Rectal smooth muscle tissue (tissue), 1 donor: ENCODE measurements around the gene PDE8B.

Experiments
- H3K27ac ChIP-seq: one replicate; pipeline ENCODE4 v1.7.0; 2013; ENCODE audit warnings: low read depth, low read length, inconsistent platforms
- H3K27me3 ChIP-seq: one replicate; pipeline ENCODE4 v1.7.0; 2013; ENCODE audit warnings: low read length; ENCODE audit not compliant: control insufficient read depth, insufficient read depth
- H3K36me3 ChIP-seq: one replicate; pipeline ENCODE4 v1.7.0; 2013; ENCODE audit warnings: low read length; ENCODE audit not compliant: control insufficient read depth, insufficient read depth
- H3K4me1 ChIP-seq: one replicate; pipeline ENCODE4 v1.7.0; 2013; ENCODE audit warnings: low read length; ENCODE audit not compliant: control insufficient read depth, insufficient read depth
- H3K4me3 ChIP-seq: one replicate; pipeline ENCODE4 v1.7.0; 2013; ENCODE audit warnings: low read length
- H3K9ac ChIP-seq: one replicate; pipeline ENCODE4 v1.7.0; 2013; ENCODE audit warnings: low read length

Gene PDE8B

GRCh38 chr5:77397686-77398292, 187.3 kb downstream of the PDE8B start:
- no peaks in the 10 kb centered on the region for H3K36me3 ChIP-seq
- no peak overlapping the region for H3K4me3 ChIP-seq
- no peaks in the 10 kb centered on the region for H3K4me1 ChIP-seq
- no peaks in the 10 kb centered on the region for H3K27me3 ChIP-seq
- H3K9ac ChIP-seq, result no peak overlapping the region
- no peak overlapping the region for H3K27ac ChIP-seq

DNA sequence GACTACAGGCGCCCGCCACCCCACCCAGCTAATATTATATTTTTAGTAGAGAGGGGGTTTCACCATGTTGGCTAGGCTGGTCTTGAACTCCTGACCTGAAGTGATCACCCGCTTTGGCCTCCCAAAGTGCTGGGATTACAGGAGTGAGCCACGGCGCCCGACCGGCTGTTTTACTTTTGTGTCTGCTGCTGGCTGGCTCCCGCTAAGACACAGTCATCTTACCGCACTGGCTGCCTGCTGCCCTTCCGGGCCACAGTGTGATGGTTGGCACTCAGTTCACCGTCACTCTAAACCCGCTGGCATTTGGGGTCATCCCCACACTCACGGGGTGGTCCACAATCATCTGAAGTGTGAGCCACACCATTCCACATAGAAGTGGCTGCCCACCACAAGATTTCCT, 188.0 kb downstream of the PDE8B start:
- Histone ChIP-seq H3K27me3 (no peaks in the 10 kb centered on the region), H3K4me3 (no peak overlapping the region), H3K9ac (no peak overlapping the region), H3K36me3 (no peaks in the 10 kb centered on the region), H3K4me1 (no peaks in the 10 kb centered on the region), H3K27ac (no peak overlapping the region)

- H3K36me3 ChIP-seq, result no peaks in the 10 kb centered on the region
- no peak overlapping the region for H3K27ac ChIP-seq
- no peaks in the 10 kb centered on the region for H3K27me3 ChIP-seq
- no peak overlapping the region for H3K9ac ChIP-seq
- no peak overlapping the region for H3K4me3 ChIP-seq
- H3K4me1 ChIP-seq, result no peaks in the 10 kb centered on the region
Measured at GRCh38 chr5:77398896-77399295, 188.4 kb downstream of the PDE8B start.

DNA sequence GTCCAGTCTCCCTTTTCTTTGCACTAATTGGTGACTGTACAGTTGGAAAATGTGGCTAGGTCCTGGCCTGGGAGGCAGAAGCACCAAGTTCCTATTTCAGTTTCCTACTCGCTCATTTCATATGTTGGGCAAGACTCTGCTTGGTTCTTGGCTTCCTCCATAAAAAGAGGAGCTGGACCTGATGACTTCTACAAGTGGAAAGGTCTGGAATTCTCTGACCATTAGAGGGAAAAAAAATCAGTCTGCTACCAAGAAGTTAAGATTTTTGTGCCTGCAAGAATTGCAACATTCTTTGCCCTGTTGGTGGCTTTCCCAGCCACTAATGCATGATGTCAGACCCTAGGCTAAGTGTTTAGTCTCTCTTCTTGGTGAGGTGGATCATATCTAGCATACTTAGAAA, 190.2 kb downstream of the PDE8B start:
- no peak overlapping the region for H3K4me3 ChIP-seq
- H3K4me1 ChIP-seq, result no peaks in the 10 kb centered on the region
- H3K9ac ChIP-seq, result no peak overlapping the region
- no peak overlapping the region for H3K27ac ChIP-seq
- H3K36me3 ChIP-seq, result no peaks in the 10 kb centered on the region
- H3K27me3 ChIP-seq, result no peaks in the 10 kb centered on the region

DNA sequence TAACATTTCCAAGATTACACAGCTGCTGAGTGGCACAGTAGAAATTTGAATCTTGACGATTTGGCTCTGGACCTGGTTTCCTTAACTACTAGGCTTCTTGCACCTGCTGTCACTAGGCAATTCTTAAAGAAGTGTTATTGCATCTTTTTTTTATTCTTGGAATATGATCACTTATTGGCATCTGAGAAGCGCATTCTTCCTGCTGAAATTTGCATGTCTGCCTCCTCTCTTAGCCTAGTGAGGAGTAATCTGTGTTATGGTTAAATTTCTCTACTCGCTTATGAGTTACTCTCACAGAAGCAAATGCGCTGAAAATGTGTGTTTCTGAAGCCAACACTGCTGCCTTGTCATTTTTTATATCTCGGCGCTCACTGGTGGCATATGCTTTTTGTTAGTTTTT, 192.3 kb downstream of the PDE8B start:
- no peaks in the 10 kb centered on the region for H3K36me3 ChIP-seq
- no peak overlapping the region for H3K9ac ChIP-seq
- no peaks in the 10 kb centered on the region for H3K27me3 ChIP-seq

GRCh38 chr5:77407152-77407551, 196.7 kb downstream of the PDE8B start:
- H3K4me1 ChIP-seq, result no peaks in the 10 kb centered on the region
- no peaks in the 10 kb centered on the region for H3K36me3 ChIP-seq
- H3K9ac ChIP-seq, result no peak overlapping the region
- no peak overlapping the region for H3K4me3 ChIP-seq
- H3K27me3 ChIP-seq, result no peaks in the 10 kb centered on the region
- H3K27ac ChIP-seq, result no peak overlapping the region

More for the DNA sequence above, 192.3 kb downstream of the PDE8B start:
- Histone ChIP-seq H3K4me1 (no peaks in the 10 kb centered on the region), H3K4me3 (no peak overlapping the region), H3K27ac (no peak overlapping the region)

GRCh38 chr5:77409870-77410621, 199.6 kb downstream of the PDE8B start:
- Histone ChIP-seq H3K27ac (no peak overlapping the region), H3K27me3 (no peaks in the 10 kb centered on the region), H3K36me3 (no peaks in the 10 kb centered on the region), H3K4me3 (no peak overlapping the region), H3K9ac (no peak overlapping the region), H3K4me1 (no peaks in the 10 kb centered on the region)

DNA sequence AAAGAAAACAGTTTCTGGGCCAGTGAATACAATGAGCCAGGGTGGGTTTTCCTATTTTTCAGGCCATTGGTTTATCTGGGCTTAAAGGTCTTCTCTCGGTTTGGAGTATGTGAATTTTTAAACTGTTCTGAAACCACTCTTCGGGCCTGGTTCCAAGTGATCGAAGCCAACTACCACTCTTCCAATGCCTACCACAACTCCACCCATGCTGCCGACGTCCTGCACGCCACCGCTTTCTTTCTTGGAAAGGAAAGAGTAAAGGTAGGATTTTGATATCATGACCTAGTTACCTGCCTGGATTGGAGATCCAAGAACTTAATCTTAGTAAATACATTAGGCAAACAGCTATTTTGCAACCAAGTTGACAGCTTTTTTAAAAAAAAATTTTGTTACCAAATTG, 202.6 kb downstream of the PDE8B start:
- H3K9ac ChIP-seq, result no peak overlapping the region
- no peaks in the 10 kb centered on the region for H3K27me3 ChIP-seq
- no peak overlapping the region for H3K27ac ChIP-seq
- H3K36me3 ChIP-seq, result no peaks in the 10 kb centered on the region
- no peaks in the 10 kb centered on the region for H3K4me1 ChIP-seq
- H3K4me3 ChIP-seq, result no peak overlapping the region

DNA sequence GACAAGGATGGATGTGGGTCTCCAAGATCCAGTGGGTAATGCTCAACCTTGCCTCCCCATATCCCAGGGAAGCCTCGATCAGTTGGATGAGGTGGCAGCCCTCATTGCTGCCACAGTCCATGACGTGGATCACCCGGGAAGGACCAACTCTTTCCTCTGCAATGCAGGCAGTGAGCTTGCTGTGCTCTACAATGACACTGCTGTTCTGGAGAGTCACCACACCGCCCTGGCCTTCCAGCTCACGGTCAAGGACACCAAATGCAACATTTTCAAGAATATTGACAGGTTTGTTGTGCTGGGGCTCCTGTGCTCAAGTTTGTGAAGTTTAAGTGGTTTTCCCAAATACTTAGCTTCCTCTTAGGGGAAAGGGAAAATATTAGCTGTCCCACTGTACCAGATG, 207.7 kb downstream of the PDE8B start:
- H3K9ac ChIP-seq, result no peak overlapping the region
- H3K27me3 ChIP-seq, result no peaks in the 10 kb centered on the region
- no peak overlapping the region for H3K27ac ChIP-seq
- H3K4me1 ChIP-seq, result no peaks in the 10 kb centered on the region
- no peak overlapping the region for H3K4me3 ChIP-seq
- no peaks in the 10 kb centered on the region for H3K36me3 ChIP-seq

DNA sequence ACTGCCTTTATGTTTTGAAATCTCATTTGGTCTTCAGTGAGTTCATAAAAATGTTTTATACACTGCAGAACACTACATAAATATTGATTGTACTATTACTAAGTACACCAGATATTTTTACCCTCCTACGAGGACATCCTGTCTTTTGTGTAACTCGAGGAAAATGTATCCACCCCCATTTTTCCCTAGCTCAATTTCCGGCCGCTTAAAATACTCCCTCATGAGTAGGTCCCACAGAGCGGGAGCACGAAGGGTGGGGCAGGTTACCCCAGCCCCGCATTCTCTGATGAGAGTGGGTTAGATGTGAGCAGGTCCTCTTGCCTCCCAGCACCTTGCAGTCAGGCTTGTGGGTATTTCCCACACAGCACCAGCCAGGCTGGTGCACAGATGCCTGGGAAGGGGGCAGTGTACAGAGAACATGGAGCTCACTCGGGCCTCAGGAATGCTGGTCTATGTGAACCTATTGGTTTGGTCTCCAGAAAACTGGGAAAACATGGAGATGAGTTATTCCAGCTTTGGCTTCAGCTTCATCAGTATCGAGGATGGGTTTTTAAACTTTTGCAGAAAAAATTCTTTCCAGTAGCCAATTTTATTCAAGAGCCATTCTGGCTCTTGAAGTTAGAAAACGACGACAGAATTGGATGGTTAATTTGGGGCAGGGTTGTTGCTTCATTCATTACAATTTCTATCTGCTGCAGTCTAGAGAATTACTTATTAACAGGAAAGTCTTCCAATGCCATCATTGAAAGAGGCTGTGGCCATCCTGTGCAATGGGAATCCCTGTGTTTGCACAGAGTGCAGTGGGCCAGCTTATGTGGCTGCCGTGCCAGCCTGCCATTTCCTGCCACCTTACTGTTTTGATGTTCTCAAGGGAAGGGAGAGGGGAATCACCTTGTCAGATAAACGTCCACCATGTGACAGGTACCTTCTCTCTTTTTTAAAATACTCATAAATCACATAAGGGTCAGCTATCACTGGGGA, 208.4 kb downstream of the PDE8B start:
- Histone ChIP-seq H3K27me3 (no peaks in the 10 kb centered on the region), H3K4me1 (no peaks in the 10 kb centered on the region), H3K27ac (no peak overlapping the region), H3K4me3 (no peak overlapping the region), H3K9ac (no peak overlapping the region), H3K36me3 (no peaks in the 10 kb centered on the region)

DNA sequence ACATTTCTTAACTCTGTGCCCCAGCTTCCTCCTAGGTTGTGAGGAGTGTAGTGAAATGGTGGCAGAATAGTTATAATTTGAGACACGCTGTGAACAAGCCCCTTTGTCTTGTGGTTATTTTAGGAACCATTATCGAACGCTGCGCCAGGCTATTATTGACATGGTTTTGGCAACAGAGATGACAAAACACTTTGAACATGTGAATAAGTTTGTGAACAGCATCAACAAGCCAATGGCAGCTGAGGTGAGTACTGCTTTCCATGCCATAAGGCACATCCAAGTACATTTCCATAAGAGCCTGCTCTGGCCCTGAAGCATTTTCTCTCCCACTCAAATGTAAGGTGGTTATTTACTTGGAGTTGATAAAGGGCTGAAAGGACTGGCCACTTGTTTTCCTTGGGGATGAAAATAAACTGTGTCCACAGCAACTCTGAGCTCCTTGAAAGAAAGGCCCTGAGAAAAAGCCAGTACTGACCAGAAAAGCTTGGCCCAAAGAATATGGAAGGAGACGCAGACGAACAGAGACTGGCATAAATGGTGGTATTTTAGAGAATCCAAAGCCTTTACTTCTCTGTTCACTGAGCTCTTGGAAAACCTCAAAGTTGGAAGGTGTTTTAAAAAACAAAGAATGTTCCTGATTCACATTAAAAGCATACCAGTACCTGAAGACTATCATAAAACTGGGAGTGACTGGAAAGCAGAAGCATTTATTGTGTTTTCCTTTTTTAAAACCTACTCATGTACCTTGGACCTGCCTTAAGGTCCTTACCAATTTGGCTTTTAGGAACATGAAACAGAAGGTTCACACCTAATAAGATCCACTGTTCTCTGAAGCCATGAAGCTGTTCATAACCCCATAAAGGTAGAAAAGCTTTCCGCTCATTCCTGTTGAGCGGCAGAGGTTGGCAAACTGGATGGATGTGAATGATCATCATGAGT, 209.4 kb downstream of the PDE8B start:
- Histone ChIP-seq H3K9ac (no peak overlapping the region), H3K4me1 (no peaks in the 10 kb centered on the region), H3K27ac (no peak overlapping the region), H3K36me3 (no peaks in the 10 kb centered on the region), H3K4me3 (no peak overlapping the region), H3K27me3 (no peaks in the 10 kb centered on the region)
